Hypothalamus (tissue), 51 donors: ENCODE measurements around the gene HADHA.
"Not testable (repeated sequence)": the region's sequence is repeated elsewhere in the genome, so short reads cannot be mapped to it uniquely, and the experiment has no call there.

Experiments used
- DNase-seq, 51 donors: peaks; one replicate each; lab custom pipeline; 2025; lab: John Stamatoyannopoulos, UW

HADHA gene

DNA sequence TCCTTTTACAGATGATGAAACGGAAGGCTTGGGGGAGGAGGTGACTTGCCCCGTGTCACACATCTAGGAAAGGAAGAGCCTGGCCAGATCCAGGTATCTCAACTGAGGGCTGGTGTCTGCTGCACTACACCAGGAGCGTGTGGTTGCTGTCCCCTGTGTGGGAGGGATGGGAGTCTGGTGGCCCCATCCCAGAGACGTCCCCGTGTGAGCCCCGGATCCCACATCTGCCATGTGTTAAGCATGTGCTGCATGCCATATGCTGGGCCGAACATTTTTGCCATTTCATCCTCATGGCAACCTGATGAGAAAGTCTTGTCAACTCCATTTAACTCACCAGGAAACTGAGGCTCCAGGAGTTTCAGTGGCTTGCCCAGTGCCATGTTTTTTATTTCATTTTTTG lies 67.3 kb downstream of the HADHA start:
- DNase-seq, result no peak

DNA sequence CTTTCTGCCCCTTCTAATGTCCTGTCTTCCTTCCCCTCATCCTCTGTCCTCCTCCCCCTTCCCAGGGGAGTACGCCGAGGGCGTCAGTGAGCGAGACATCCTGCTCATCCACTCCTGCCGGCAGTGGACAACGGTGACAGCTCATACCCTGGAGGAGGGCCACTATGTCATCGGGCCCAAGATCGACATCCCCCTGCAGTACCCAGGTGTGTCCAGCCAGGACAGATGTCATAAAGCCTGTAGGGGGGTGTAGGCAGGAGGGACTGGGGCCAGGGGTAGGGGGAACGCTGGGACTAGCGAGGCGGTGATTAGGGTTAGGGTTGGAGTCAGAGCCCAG lies 68.2 kb downstream of the HADHA start:
- DNase-seq, result no peak

DNA sequence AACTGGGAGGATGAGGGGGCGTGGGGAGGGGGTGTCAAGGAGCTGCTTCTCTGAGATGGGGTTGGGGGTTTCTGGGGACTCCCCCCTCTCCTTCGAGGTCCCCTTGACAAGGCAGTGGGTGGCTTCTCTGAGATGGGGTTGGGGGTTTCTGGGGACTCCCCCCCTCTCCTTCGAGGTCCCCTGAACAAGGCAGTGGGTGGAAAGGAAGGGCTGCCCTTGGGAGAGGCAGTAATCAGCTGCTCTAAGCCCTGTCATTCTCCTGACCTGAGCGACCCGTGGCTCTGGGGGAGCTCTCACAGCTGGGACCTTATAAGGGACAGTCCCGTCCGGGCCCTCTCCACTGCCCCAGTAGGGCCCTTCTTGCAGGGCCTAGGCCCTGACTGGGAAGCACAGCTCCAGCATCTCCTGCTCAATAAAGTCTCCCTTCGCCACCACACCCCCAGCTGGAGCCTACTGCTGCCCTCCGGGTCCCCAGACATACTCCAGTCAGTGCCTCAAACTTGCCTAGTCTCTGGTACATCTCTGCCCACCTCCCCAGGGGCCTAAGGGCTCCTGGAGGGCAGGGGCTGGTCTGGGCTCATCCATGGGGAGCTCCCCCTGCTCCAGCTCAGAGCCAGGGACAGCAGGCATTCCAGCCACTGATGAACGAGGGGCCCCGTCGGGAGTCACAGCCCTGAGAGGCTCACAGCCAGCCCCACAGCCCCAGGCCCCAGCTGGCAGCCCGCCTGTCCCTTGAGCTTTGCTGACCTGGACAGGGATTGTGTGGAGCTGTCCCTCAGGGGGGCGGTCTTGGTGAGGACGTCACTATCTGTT lies 68.8 kb downstream of the HADHA start:
- DNase-seq, result peak in 3 of 51 donors; percentile 9 to 19 (median 18)

DNA sequence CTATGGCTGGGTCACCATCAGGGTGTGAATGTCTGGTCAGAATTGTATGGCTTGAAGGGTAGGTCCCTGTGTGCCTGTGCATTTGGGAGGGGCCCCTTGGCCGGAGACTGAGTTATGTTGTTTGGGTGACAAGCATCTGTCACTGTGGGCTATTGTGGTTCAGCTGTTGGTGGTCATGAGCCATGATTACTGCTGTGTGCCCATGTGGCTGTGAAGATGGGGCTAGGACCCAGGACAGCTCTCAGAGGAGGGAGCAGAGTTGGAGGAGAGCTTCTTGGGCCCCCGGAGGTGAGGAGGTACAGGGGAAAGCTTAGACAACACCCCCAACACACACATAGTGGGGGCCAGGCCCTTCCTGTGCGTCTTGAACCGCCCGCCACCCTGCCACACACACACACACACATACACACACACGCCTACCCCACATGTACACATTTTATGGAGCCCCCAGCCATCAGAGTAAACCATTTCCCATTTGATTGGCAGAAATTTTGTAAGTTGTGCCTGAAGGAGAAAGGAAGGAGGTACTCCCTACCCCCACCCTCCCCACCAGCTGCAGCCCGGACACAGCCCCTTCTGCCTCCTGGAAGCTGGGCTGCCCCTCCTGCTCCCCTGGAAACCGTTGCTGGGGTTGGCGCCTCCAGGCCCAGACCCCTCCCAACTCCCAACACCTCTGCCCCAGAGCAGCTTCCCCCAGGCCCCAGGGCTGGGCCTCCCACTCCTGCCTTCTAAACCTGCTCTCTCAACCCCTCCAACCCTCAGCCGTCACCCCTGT lies 69.6 kb downstream of the HADHA start:
- DNase-seq, result peak in 3 of 51 donors; percentile 10 to 24 (median 13)

DNA sequence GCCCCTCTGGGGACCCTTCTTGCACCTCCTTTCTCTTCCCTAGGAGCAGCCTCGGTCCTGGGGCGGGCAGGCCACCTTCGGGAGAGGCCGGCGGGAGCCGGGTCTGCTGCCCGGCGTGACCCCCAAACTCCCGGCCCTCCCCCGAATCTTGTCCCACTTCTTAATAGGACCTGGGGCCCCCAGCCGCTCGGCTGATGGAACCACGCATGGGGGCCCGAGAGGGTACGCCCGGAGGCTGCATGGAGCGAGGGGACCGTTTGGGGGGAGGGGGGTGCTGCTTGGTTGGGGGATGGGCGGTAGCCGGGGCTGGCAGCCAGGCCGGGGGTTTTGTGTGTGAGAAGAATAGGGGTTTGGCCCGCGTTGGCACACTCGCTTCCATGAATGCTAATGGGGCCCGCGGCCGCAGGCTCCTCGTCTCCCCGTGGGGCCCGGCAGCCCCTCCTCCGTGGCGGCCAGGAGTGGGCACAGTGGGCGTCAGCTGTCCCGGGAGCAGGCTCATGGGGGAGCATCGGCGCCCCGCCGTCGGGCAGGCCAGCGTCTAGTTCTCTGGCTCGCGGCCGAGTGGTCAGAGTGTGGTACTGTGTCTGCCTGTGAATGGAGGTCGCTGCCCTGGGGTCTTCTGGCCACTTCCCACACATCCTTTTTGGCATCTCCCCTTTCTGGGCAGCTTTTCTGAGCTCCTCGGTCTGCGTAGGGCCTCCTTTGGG lies 70.5 kb downstream of the HADHA start:
- DNase-seq, result peak in 36 of 51 donors; percentile 27 to 83 (median 62)

DNA sequence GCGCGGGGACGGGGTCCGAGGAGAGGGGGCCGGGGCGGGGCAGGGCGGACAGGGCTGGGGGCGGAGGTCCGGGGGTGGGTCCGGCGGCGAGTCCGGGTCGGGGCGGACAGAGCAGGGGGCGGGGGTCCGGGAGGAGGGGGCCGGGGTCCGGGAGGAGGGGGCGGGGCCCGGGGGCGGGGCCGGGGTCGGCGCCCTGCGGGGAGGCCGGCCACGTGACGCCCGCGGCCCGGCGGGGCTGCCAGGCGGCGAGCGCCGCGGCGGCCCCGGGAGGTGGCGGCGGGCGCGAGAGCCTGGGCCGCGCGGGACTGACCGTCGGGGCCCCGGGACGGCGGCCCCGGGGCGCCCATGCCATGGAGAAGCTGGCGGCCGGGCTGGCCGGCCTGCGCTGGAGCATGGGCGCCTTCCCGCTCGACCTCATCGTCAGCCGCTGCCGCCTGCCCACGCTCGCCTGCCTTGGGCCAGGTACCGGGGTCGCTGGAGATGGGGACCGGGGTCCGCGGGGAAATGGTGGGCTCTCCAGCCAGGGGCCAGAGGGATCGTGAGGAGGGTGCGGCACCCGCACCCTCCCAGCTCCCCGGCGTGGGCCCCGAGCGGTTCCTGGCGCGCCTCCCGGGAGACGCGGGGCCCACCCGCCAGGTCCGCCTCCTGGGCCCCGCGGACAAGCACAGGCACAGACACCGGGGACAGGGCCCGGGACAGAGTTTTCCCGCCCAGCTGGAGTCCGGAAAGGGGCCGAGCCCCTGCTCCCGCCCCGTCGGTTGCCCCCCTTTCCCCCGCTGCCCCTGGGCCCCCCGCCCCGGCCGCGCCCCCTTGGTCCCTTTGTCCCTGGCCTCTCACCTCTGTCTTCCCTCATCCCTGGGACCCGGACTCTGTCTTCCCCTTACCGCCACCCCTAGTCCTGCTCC lies 71.3 kb downstream of the HADHA start, which contains the start of gene GAREM2:
Gene GAREM2 (plus strand): TSS at position 218 of the 905 bp plus-strand sequence. CDS start 133 bp downstream, at position 351.
- DNase-seq, result peak in 3 of 51 donors; percentile 23 to 43 (median 28)

DNA sequence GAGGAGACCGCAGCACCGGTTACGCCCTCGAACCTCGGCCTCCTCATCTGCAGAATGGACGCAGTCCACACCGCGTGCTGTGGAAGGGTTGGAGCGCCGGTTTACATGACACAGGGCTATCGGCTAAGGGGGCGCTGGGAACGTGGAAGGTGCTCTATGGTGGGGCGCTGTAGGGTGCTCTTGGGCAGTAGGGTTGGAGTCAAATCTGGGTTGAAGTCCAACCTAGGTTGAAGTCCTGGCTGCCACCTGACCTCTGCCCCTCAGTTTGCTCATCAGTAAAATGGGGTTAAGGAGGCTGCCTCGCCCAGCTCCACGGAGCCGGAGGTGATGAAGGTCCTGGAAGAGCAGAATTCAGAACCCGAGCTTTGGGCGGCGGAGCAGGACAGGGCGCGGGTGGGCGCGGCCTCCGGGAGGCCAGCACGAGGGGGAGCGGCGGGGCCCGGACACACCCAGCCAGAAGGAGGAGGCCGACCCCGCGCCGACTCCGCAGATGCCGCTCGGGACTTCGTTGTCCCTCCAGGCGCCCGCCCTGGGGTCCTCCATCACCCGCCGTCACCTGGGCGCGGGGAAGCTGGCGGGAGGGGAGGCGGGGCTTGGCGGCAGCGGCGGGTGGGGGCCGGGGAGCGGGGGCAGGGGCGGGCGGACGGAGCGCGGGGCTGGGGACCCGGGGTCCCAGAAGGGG lies 72.1 kb downstream of the HADHA start:
- DNase-seq, result no peak

DNA sequence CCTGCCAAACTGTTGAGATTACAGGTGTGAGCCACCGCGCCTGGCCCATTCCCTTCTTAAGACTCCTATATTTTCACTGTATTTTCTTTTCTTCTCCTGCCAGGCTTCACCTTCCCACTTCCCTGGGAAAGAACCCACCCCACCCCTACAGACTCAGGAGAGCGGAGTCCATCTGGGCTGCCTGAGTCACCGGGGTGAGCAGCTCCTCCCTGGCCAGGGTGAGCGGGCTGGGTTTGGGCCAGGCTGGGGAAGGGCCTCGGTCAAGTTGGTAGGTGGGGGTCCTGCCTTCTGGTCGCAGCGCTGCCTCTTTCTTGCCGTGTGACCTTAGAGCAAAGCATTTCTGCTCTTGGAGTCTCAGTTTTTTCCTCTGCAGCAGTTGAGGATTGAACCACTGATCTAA lies 73.6 kb downstream of the HADHA start:
- DNase-seq, result no peak

DNA sequence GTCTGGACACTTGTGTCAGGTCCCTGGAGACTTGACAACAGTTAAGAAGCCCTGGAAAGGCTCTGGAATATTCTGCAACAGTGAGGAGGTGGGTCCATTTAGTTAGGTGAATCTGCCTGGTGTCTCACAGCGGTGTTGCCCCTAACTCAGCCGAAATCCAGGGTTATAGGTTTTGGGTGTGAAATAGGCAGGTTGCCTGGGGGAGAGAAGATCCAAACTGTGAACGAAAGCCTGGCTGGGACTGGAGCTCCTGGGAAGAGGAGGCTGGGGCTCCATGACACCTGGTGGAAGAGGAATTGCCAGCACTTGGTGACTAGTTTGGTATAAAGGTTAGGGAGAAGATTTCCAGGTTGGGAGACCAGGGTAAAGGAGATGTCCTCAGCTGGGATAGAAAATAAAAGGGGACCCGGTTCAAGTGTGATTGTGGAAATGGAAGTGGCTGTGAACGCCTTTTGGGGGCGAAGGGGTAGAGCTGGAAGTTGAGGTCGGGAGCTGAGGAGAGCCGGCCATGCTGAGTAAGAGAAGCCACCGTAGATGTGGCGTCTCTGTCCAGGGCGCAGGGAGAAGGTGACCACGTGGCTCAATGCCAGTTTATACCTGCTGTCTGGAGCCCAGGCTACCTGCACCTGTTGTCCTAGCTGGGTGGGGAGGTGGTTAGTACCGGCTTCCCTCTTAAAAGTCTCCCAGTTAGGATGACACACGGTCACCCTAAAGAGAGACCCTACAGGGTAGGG lies 74.6 kb downstream of the HADHA start:
- DNase-seq, result no peak

DNA sequence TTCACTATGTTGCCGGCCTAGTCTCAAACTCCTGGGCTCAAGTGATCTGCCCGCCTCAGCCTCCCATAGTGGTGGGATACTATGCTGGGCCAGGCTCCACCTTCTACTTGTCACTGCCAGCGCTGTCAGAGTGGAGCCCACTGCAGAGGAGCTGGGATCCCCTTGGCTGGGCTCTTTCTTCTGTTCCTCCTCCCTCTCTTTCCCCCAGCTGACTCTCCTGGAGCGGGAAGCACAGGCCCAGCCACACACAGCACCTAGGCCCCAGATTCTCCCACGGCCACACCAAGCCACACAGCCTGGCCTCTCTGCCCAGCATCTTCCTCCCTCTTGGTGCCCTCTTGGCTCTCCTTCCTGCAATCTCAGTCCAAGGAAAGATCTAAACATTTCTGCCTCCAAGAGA lies 75.2 kb downstream of the HADHA start:
- DNase-seq, result no peak

DNA sequence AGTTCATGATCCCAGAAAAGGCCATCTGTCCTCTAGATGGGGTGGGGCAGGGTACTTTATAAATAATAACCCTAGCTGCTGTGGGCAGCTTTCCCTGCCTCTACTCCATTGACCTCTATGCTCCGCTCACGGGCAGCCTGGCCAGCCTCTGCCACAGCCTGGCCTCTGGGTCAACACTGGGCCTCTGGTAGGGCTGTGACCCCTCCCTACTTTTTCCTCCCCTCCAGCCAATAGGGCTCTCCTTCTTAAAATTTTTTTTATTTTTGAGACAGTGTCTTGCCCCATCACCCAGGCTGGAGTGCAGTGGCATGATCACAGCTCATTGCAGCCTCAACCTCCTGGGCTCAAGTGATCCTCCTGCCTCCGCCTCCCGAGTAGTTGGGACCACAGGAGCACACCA lies 75.6 kb downstream of the HADHA start:
- no peak for DNase-seq

DNA sequence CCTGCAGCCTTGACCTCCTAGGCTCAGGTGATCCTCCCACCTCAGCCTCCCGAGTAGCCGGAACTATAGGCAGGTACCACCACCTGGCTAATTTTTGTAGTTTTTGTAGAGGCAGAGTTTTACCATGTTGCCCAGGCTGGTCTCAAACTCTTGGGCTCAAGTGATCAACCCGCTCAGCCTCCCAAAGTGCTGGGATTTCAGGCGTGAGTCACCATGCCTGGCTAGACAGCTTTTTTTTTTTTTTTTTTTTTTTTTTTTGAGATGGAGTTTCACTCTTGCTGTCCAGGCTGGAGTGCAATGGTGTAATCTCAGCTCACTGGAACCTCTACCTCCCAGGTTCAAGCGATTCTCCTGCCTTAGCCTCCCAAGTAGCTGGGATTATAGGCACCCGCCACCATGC lies 77.9 kb downstream of the HADHA start:
- not testable (repeated sequence) for DNase-seq

DNA sequence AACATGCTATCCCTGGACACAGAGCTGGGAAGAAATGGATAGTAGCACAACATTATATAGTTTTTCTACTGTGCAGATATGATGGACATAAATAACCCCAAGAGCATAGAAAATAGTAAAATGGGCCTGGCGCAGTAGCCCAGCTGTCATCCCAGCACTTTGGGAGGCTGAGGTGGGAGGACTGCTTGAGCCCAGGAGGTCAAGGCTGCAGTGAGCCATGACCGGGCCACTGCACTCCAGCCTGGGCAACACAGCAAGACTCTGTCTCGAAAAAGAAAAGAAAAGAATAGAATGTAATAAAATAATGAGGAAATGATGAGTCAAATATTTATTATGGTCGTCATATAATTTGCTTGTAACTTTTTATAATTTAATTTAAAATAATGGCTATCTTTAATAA lies 79.0 kb downstream of the HADHA start:
- no peak for DNase-seq

DNA sequence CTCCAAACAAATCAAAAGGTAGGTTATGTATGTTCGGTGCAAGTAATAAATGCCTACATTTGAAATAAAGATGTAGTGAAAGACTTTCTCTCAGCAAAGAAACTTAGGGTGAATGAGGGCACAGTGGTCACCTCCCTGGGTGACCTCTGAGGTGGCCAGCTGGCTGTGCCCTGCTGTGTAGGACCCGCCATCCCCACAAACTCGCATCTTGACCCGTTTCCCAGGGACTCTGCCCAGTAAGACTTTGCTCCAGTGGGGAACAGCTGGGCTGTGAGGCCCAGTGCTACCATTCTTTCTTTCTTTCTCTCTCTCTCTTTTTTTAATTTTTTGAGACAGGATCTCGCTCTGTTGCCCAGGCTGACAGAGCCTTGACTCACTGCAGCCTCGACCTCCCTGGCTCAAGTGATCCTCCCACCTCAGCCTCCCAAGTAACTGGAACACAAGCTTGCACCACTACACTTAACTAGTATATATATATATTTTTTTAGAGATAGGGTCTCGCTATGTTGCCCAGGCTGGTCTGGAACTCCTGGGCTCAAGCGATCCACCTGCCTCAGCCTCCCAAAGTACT lies 79.7 kb downstream of the HADHA start:
- no peak for DNase-seq

DNA sequence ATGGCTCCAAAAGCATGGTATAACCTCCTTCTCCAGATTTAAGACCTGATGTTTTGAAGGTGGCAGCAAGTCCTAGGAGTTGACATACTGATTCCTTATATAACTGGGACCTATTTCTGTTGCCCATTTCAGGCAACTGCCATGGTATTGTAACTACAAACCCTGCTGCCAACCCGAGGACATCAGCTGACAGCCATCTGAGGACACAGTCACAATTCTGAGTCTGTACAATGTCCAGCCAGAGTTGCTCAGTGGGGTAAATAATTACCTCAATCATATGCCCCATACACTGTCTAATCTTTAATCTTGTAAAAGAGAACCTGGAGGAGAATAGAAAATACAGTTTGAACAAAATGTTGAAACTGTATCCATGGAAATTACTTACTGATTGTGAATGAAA lies 80.2 kb downstream of the HADHA start:
- peak in 21 of 51 donors; percentile 16 to 74 (median 38) for DNase-seq

DNA sequence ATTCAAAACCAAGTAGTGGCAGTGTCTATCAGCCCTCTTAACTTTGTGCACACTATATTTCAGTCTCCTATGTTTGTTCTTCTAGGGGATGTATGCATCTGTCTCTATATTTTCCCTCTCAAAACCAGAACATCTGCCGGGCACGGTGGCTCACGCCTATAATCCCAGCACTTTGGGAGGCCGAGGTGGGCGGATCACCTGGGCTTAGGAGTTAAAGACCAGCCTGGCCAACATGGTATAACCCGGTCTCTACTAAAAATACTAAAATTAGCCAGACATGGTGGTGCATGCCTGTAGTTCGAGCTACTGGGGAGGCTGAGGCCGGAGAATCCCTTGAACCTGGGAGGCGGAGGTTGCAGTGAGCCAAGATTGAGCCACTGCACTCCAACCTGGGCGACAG lies 81.5 kb downstream of the HADHA start:
- no peak for DNase-seq

DNA sequence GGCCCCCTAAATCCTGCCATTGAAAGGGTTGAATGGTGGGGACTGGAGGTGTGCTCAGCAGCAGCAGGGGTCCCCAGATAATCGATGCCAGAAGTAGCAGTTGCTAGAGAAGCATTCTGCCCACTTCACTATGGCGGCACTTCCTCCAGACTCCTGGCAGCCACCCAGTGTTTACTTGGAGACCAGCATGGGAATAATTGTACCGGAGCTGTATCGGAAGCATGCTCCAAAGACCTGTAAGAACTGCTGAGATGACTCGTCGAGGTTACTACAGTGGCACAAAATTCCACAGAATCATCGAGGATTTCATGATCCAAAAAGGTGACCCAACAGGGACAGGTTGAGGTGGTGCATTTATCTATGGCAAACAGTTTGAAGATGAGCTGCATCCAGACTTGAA lies 82.5 kb downstream of the HADHA start:
- DNase-seq, result no peak

DNA sequence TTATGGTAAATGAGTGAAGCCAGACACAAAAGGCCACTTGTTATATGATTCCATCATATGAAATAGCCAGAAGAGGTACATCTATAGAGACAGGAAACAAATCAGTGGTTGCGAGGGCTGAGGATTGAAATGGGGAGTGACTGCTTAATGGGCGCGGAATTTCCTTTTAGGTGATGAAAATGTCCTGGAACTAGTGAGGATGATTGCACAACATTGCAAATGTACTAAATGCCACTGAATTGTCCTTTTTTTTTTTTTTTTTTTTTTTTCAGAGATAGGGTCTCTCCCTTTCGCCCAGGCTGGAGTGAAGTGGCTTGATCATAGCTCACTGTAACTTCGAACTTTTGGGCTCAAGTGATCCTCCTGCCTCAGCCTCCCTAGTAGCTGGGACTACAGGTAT lies 86.9 kb downstream of the HADHA start:
- no peak for DNase-seq

DNA sequence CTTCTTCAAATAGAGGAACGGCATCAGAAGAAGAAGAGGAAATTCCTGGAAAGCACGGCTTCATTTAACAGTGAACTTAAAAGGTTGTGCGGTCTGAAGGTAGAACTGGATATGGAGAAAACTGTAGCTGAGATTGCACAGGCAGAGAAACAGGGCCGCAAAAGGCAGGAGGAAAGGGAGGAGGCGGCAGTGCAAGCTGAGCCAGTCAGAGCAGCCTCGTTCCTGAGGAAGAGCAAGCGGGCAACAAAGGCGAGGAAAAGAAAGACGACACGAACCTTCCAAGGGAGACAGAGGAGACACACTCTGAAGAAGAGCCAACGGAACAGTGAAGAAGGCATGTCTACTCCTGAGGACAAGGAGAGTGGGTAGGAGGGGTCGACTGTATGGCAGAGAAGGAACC lies 94.2 kb downstream of the HADHA start:
- DNase-seq, result no peak
